GM12878 (cell line): ENCODE data around the gene TAPBPL. TPM values are rescaled to one million over a fixed set of nuclear protein-coding genes. Genes with fewer than 3 reads are reported as not detected.

Experiments used
- ATAC-seq: fragments of 200-7000 bp; cut with Tn5 transposase; 3 replicates; pipeline ENCODE4 v1.9.1; 2020; ENCODE audit warnings: mild to moderate bottlenecking, moderate library complexity
- BruUV-seq: library from RNA; stranded (reverse); fragments of 400-500 nt; replicated peaks from 2 replicates; lab custom pipeline; 2021; lab: Mats Ljungman, UMichigan
- CTCF ChIA-PET: fragments of 300-600 bp; sonication (Branson Sonifier 250); formaldehyde crosslinking; extraction: SDS; loops from one replicate; lab custom pipeline; 2021; ENCODE audit warnings: inconsistent platforms; lab: Yijun Ruan, JAX
- POLR2A ChIA-PET: fragments of 350-600 bp; formaldehyde crosslinking; extraction: SDS; loops from one replicate; lab custom pipeline; 2021; ENCODE audit warnings: inconsistent platforms; lab: Charles Lee
- RAD21 ChIA-PET: fragments of 300-600 bp; sonication (Branson Sonifier 250); formaldehyde crosslinking; loops from one replicate; lab custom pipeline; 2023; ENCODE audit warnings: antibody characterized with exemption; ENCODE audit not compliant: unreplicated experiment; lab: Charles Lee
- SMC1A ChIA-PET: fragments of 300-600 bp; sonication (Branson Sonifier 250); formaldehyde crosslinking; loops from one replicate; lab custom pipeline; 2023; ENCODE audit not compliant: unreplicated experiment, uncharacterized antibody; lab: Charles Lee
- DNase-seq: peaks from one replicate; pipeline ENCODE4 v3.0.0-alpha.2; 2011; ENCODE audit warnings: low read depth, low spot score
- FAIRE-seq: peaks from 3 replicates; lab custom pipeline; 2011; peaks lifted over from hg19 to GRCh38; lab: Jason Lieb, UNC
- H2AFZ ChIP-seq: 2 replicates; pipeline ENCODE4 v1.6.0; 2011; ENCODE audit warnings: low read depth, low read length, control low read depth; ENCODE audit not compliant: control insufficient read depth
- H3K27ac ChIP-seq: 2 replicates; pipeline ENCODE4 v1.5.1; 2011; ENCODE audit warnings: control low read depth; ENCODE audit not compliant: control insufficient read depth, insufficient read depth
- H3K27me3 ChIP-seq, 2 experiments: replicated peaks in 1 of 2; 2 replicates each; pipeline versions ENCODE4 v1.6.0 to v1.6.1; 2011; ENCODE audit warnings: low read length in 1 of 2; ENCODE audit not compliant: control insufficient read depth in 2 of 2, insufficient read depth in 2 of 2
- H3K36me3 ChIP-seq, 2 experiments: 2 replicates each; pipeline ENCODE4 v1.5.1; 2011; ENCODE audit warnings: low read length in 1 of 2; ENCODE audit not compliant: control insufficient read depth in 2 of 2, insufficient read depth in 2 of 2
- H3K4me1 ChIP-seq: 2 replicates; pipeline ENCODE4 v1.6.1; 2011; ENCODE audit warnings: mild to moderate bottlenecking, low read length, moderate library complexity, mixed read lengths; ENCODE audit not compliant: control insufficient read depth, insufficient read depth
- H3K4me2 ChIP-seq: 2 replicates; pipeline ENCODE4 v1.6.0; 2011; ENCODE audit warnings: control low read depth; ENCODE audit not compliant: control insufficient read depth, insufficient read depth
- H3K4me3 ChIP-seq: fragments of 200-600 bp; sonication (generic); 2 replicates; pipeline ENCODE4 v1.5.1; 2016
- H3K79me2 ChIP-seq: 2 replicates; pipeline ENCODE4 v1.6.0; 2011; ENCODE audit warnings: low read length; ENCODE audit not compliant: control insufficient read depth, insufficient read depth
- H3K9ac ChIP-seq: 2 replicates; pipeline ENCODE4 v1.8.0; 2011; ENCODE audit warnings: low read length, control low read depth, mixed read lengths; ENCODE audit not compliant: control insufficient read depth, insufficient read depth
- H3K9me3 ChIP-seq: replicated peaks from 3 replicates; pipeline ENCODE4 v1.5.1; 2011; ENCODE audit warnings: mild to moderate bottlenecking, low read length; ENCODE audit not compliant: control insufficient read depth, insufficient read depth
- H4K20me1 ChIP-seq: 2 replicates; pipeline ENCODE4 v1.6.0; 2011; ENCODE audit not compliant: control insufficient read depth, insufficient read depth
- BACH1 ChIP-seq: fragments of 450-650 bp; IDR thresholded peaks from 2 replicates; pipeline ENCODE4 v1.6.1; 2017; ENCODE audit warnings: mild to moderate bottlenecking, borderline replicate concordance
- WGBS: methylation state at CpG from one replicate; pipeline ENCODE4 v1.1.6; 2016; ENCODE audit warnings: low lambda C conversion rate; ENCODE audit not compliant: insufficient replicate concordance, insufficient coverage; ENCODE audit errors: missing lambda C conversion rate; 5-methylcytosine and 5-hydroxymethylcytosine counted together
- in situ Hi-C: fragments of 300-500 bp; cut with MboI; formaldehyde crosslinking; loops from 9 replicates; pipeline ENCODE4 v1.14.3; 2018; ENCODE audit warnings: mixed read lengths
- intact Hi-C: fragments of 100-400 bp; cut with micrococcal nuclease; formaldehyde crosslinking; loops from one replicate; pipeline ENCODE4 v1.14.2; 2022; ENCODE audit not compliant: unreplicated experiment
- polyA plus RNA-seq, 11 experiments: library from polyadenylated mRNA; depleted of rRNA in 4 of 11; unstranded in 6 of 11; stranded (reverse) in 5 of 11; fragments of >200 nt; fragmentation: Nextera tagmentation in 4 of 11; fragmentation: Illumina TruSeq in 1 of 11; extraction: Ambion mirVana in 4 of 11; extraction: Trizol in 1 of 11; gene quantifications; 1 replicate in 1 of 11; 2 replicates in 10 of 11; pipeline versions ENCODE4 v1.2.1 to v1.2.3, GENCODE V29; 2011 to 2016; ENCODE audit warnings: inconsistent platforms in 2 of 11, missing spikeins in 2 of 11, low read depth in 1 of 11
- total RNA-seq, 4 experiments: library from RNA; depleted of rRNA in 3 of 4; stranded (reverse); fragments of >200 nt in 3 of 4; fragmentation: Illumina TruSeq in 1 of 4; extraction: Trizol in 1 of 4; gene quantifications; 2 replicates each; pipeline versions ENCODE4 v1.2.1 to v1.2.3, GENCODE V29; 2013 to 2021
- TF ChIP-seq, protein P1 (sequence below): fragments of 450-650 bp; IDR thresholded peaks from 2 replicates; pipeline ENCODE4 v1.6.1; 2016; ENCODE audit warnings: mild to moderate bottlenecking

The TAPBPL gene
- total and polyA plus RNA-seq, 10 of the 15 experiments (the other 5 are each of a cell fraction or from before 2014, with no cell fraction given) = 12.4 to 45.0 (median 29.9) TPM

DNA sequence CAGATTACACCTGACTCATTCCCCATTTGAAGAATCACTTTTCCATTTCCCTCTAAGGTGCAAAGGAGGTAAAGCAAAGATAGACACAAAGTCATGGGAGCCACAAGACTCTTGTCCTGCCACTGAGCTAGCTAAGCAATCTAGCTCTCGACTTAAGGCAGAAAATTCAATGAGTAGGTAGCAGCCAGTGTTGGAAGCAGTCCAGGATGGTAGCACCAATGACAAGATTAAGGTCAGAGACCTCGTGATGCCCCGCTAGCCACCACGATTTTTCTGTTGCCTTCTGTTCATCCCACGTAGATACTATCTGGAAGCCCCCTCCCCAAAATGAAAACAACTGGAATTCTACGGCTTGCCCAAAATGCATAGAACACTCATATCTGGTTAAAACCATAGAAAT is 17.2 kb downstream of the TAPBPL start:
- in situ Hi-C loops = loop anchor here (5.0 kb wide), 1 partner anchor 132 kb away; no protein-coding TSS in a partner anchor

More for the DNA sequence above, 17.2 kb downstream of the TAPBPL start:
- 30% methylated on average over 6 of the region's 6 CpGs for WGBS
- intact Hi-C loops = loop anchor here (5.0 kb wide), 2 partner anchors 68 to 147 kb away; no protein-coding TSS in a partner anchor
- Histone ChIP-seq H3K9ac (peak overlapping the region; percentile 52), H3K27ac (peak overlapping the region; percentile 63), H3K9me3 (no peaks in the 10 kb centered on the region), H2AFZ (no peak overlapping the region), H3K79me2 (peaks cover 55% of the 10 kb centered on the region), H3K4me1 (peaks cover 22% of the 10 kb centered on the region), H4K20me1 (no peaks in the 10 kb centered on the region), H3K4me3 (peak overlapping the region; percentile 99), H3K4me2 (peak overlapping the region; percentile 95), H3K27me3 (no peaks in the 10 kb centered on the region), H3K36me3 (peaks cover 10 to 18% of the 10 kb centered on the region in 2 experiments; a peak in 3 of 4 replicates)
- SMC1A ChIA-PET = interaction anchor here (0.8 to 4.1 kb wide), 10 partner anchors 26 to 146 kb away, joined by 3 to 27 read pairs (median 4); no protein-coding TSS in a partner anchor
- FAIRE-seq (no peak), DNase-seq (no peak), ATAC-seq (no peak)
- no TSS peak for BruUV-seq
- POLR2A ChIA-PET = interaction anchor here (0.8 to 4.7 kb wide), 13 partner anchors 8 to 133 kb away, joined by 3 to 46 read pairs (median 13); partner anchors contain the start of genes CD27, MRPL51 and TAPBPL
- TF ChIP-seq, protein P1, sequence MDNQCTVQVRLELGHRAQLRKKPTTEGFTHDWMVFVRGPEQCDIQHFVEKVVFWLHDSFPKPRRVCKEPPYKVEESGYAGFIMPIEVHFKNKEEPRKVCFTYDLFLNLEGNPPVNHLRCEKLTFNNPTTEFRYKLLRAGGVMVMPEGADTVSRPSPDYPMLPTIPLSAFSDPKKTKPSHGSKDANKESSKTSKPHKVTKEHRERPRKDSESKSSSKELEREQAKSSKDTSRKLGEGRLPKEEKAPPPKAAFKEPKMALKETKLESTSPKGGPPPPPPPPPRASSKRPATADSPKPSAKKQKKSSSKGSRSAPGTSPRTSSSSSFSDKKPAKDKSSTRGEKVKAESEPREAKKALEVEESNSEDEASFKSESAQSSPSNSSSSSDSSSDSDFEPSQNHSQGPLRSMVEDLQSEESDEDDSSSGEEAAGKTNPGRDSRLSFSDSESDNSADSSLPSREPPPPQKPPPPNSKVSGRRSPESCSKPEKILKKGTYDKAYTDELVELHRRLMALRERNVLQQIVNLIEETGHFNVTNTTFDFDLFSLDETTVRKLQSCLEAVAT = no peak
- 0 out of 2 replicates have a peak, but pooled peaks have one; percentile 20 for TF ChIP-seq BACH1
- RAD21 ChIA-PET = interaction anchor here (1.1 to 4.5 kb wide), 5 partner anchors 12 to 133 kb away, joined by 3 to 43 read pairs (median 17); no protein-coding TSS in a partner anchor
- CTCF ChIA-PET = interaction anchor here (0.5 to 5.6 kb wide), 7 partner anchors 20 to 581 kb away, joined by 3 to 73 read pairs (median 4); partner anchors contain the start of gene GAPDH
